GM12878 (cell line): Measurements from ENCODE around the gene MISFA. TPM values are rescaled to one million over a fixed set of nuclear protein-coding genes. Genes with fewer than 3 reads are reported as not detected.

ENCODE experiments used
- BACH1 ChIP-seq: fragments of 450-650 bp; IDR thresholded peaks from 2 replicates; pipeline ENCODE4 v1.6.1; 2017; ENCODE audit warnings: mild to moderate bottlenecking, borderline replicate concordance
- BRCA1 ChIP-seq: IDR thresholded peaks from 2 replicates; pipeline ENCODE4 v1.6.1; 2011; ENCODE audit warnings: low read depth, low read length, improper control_type of control experiment
- ELK1 ChIP-seq: IDR thresholded peaks from 2 replicates; pipeline ENCODE4 v1.6.1; 2012; ENCODE audit warnings: low read depth, low read length, improper control_type of control experiment
- HDAC6 ChIP-seq: fragments of 200-600 bp; sonication (generic); IDR thresholded peaks from one replicate; pipeline ENCODE4 v1.8.0; 2017; ENCODE audit warnings: antibody characterized with exemption; ENCODE audit not compliant: unreplicated experiment
- MEF2A ChIP-seq: IDR thresholded peaks from 2 replicates; pipeline ENCODE4 v1.6.1; 2011; ENCODE audit warnings: low read depth, mild to moderate bottlenecking, low read length, moderate library complexity; ENCODE audit not compliant: insufficient read depth
- MEF2B ChIP-seq: fragments of 450-650 bp; IDR thresholded peaks from 2 replicates; pipeline ENCODE4 v1.6.1; 2018; ENCODE audit warnings: mild to moderate bottlenecking, moderate library complexity; ENCODE audit not compliant: partially characterized antibody, poor library complexity, severe bottlenecking
- NFXL1 ChIP-seq: fragments of 450-650 bp; IDR thresholded peaks from 2 replicates; pipeline ENCODE4 v1.6.1; 2017; ENCODE audit warnings: antibody characterized with exemption, mild to moderate bottlenecking, borderline replicate concordance
- PAX8 ChIP-seq: fragments of 450-650 bp; IDR thresholded peaks from 2 replicates; pipeline ENCODE4 v1.6.1; 2017; ENCODE audit warnings: mild to moderate bottlenecking, moderate library complexity
- PML ChIP-seq: IDR thresholded peaks from 2 replicates; pipeline ENCODE4 v1.6.1; 2012; ENCODE audit warnings: low read length, inconsistent platforms
- PRDM15 ChIP-seq: fragments of 450-650 bp; formaldehyde crosslinking; IDR thresholded peaks from 2 replicates; pipeline ENCODE4 v1.4.0; 2020; ENCODE audit warnings: mild to moderate bottlenecking, moderate library complexity
- SUPT20H ChIP-seq: IDR thresholded peaks from 2 replicates; pipeline ENCODE4 v1.6.1; 2011; ENCODE audit warnings: low read depth, mild to moderate bottlenecking, low read length, moderate library complexity, borderline replicate concordance; ENCODE audit not compliant: control insufficient read depth
- ZNF207 ChIP-seq: fragments of 450-650 bp; IDR thresholded peaks from 2 replicates; pipeline ENCODE4 v1.6.1; 2014; ENCODE audit warnings: antibody characterized with exemption, mild to moderate bottlenecking, borderline replicate concordance
- polyA plus RNA-seq, 11 experiments: library from polyadenylated mRNA; depleted of rRNA in 4 of 11; unstranded in 6 of 11; stranded (reverse) in 5 of 11; fragments of >200 nt; fragmentation: Nextera tagmentation in 4 of 11; fragmentation: Illumina TruSeq in 1 of 11; extraction: Ambion mirVana in 4 of 11; extraction: Trizol in 1 of 11; gene quantifications; 1 replicate in 1 of 11; 2 replicates in 10 of 11; pipeline versions ENCODE4 v1.2.1 to v1.2.3, GENCODE V29; 2011 to 2016; ENCODE audit warnings: inconsistent platforms in 2 of 11, missing spikeins in 2 of 11, low read depth in 1 of 11
- total RNA-seq, 4 experiments: library from RNA; depleted of rRNA in 3 of 4; stranded (reverse); fragments of >200 nt in 3 of 4; fragmentation: Illumina TruSeq in 1 of 4; extraction: Trizol in 1 of 4; gene quantifications; 2 replicates each; pipeline versions ENCODE4 v1.2.1 to v1.2.3, GENCODE V29; 2013 to 2021
- TF ChIP-seq, protein P1 (sequence below): fragments of 450-650 bp; IDR thresholded peaks from 2 replicates; pipeline ENCODE4 v1.6.1; 2018; ENCODE audit warnings: mild to moderate bottlenecking, low read depth, moderate library complexity; ENCODE audit not compliant: partially characterized antibody
- TF ChIP-seq, protein P2 (sequence below): IDR thresholded peaks from 2 replicates; pipeline ENCODE4 v1.6.1; 2012; ENCODE audit warnings: low read length, inconsistent platforms
- TF ChIP-seq, protein P3 (sequence below): fragments of 450-650 bp; IDR thresholded peaks from 2 replicates; pipeline ENCODE4 v1.6.1; 2016; ENCODE audit warnings: mild to moderate bottlenecking, moderate library complexity, borderline replicate concordance

MISFA gene
- total and polyA plus RNA-seq, 10 of the 15 experiments (the other 5 are each of a cell fraction or from before 2014, with no cell fraction given) = 0.88 to 4.6 (median 2.3) TPM; not detected in 1

DNA sequence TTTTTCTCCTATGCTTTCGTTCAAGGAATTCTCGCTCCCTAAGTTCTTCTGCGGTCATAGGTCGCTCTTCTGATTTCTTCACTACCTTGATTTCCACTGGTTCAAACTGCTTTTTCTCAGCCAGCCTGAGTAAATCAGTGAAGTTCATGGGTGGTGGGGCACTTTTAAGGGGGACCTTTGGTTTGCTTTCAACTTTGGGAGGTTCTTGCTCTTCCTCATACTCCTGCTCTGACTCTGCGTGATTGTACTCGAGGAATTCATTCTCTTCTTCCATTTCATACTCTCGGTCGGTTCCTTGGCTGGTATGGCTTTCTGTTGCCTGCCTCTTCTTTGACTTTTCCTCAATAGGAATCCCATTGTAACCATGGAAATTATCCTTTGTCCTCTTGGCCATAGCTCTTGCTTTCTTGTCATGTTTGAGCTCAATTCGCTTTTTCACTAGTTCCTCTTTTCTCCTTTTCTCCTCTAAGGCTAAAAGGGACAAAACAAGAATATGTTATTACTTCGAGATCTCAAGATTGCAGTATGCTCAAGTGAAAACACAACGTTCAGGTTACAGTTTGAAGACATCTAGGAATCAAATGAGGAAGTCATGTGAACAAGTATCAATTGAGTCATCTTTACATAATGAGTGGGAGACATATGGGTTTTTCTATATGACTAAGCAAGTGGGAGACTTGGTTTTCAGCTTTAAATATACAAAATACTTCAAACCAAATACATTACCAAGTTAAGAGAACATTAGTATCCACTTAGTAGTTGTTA, 16.2 kb downstream of the MISFA start (continued):
- TF ChIP-seq BRCA1 (no peak), PRDM15 (no peak), BACH1 (peak; percentile 79; the same call in 1 of the 2 replicates), ELK1 (no peak), MEF2B (no peak), PML (0 out of 2 replicates have a peak, but pooled peaks have one; percentile 33), MEF2A (no peak), PAX8 (no peak), SUPT20H (no peak), HDAC6 (no peak), NFXL1 (no peak), ZNF207 (no peak)
- TF ChIP-seq, protein P1, sequence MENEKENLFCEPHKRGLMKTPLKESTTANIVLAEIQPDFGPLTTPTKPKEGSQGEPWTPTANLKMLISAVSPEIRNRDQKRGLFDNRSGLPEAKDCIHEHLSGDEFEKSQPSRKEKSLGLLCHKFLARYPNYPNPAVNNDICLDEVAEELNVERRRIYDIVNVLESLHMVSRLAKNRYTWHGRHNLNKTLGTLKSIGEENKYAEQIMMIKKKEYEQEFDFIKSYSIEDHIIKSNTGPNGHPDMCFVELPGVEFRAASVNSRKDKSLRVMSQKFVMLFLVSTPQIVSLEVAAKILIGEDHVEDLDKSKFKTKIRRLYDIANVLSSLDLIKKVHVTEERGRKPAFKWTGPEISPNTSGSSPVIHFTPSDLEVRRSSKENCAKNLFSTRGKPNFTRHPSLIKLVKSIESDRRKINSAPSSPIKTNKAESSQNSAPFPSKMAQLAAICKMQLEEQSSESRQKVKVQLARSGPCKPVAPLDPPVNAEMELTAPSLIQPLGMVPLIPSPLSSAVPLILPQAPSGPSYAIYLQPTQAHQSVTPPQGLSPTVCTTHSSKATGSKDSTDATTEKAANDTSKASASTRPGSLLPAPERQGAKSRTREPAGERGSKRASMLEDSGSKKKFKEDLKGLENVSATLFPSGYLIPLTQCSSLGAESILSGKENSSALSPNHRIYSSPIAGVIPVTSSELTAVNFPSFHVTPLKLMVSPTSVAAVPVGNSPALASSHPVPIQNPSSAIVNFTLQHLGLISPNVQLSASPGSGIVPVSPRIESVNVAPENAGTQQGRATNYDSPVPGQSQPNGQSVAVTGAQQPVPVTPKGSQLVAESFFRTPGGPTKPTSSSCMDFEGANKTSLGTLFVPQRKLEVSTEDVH = no peak
- TF ChIP-seq, protein P2, sequence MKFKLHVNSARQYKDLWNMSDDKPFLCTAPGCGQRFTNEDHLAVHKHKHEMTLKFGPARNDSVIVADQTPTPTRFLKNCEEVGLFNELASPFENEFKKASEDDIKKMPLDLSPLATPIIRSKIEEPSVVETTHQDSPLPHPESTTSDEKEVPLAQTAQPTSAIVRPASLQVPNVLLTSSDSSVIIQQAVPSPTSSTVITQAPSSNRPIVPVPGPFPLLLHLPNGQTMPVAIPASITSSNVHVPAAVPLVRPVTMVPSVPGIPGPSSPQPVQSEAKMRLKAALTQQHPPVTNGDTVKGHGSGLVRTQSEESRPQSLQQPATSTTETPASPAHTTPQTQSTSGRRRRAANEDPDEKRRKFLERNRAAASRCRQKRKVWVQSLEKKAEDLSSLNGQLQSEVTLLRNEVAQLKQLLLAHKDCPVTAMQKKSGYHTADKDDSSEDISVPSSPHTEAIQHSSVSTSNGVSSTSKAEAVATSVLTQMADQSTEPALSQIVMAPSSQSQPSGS = peak; percentile 92
- TF ChIP-seq, protein P3, sequence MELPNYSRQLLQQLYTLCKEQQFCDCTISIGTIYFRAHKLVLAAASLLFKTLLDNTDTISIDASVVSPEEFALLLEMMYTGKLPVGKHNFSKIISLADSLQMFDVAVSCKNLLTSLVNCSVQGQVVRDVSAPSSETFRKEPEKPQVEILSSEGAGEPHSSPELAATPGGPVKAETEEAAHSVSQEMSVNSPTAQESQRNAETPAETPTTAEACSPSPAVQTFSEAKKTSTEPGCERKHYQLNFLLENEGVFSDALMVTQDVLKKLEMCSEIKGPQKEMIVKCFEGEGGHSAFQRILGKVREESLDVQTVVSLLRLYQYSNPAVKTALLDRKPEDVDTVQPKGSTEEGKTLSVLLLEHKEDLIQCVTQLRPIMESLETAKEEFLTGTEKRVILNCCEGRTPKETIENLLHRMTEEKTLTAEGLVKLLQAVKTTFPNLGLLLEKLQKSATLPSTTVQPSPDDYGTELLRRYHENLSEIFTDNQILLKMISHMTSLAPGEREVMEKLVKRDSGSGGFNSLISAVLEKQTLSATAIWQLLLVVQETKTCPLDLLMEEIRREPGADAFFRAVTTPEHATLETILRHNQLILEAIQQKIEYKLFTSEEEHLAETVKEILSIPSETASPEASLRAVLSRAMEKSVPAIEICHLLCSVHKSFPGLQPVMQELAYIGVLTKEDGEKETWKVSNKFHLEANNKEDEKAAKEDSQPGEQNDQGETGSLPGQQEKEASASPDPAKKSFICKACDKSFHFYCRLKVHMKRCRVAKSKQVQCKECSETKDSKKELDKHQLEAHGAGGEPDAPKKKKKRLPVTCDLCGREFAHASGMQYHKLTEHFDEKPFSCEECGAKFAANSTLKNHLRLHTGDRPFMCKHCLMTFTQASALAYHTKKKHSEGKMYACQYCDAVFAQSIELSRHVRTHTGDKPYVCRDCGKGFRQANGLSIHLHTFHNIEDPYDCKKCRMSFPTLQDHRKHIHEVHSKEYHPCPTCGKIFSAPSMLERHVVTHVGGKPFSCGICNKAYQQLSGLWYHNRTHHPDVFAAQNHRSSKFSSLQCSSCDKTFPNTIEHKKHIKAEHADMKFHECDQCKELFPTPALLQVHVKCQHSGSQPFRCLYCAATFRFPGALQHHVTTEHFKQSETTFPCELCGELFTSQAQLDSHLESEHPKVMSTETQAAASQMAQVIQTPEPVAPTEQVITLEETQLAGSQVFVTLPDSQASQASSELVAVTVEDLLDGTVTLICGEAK = no peak
